C4-2B (cell line): ENCODE data around the gene MATR3.
"Not testable (repeated sequence)": the region's sequence is repeated elsewhere in the genome, so short reads cannot be mapped to it uniquely, and the experiment has no call there.

ENCODE experiments used
- H3K27ac ChIP-seq: fragments of 450-650 bp; 2 replicates; pipeline ENCODE4 v1.5.1; 2017
- CTCF ChIP-seq: fragments of 450-650 bp; conservative IDR thresholded peaks from 2 replicates; pipeline ENCODE4 v1.5.1; 2017; ENCODE audit warnings: mild to moderate bottlenecking
- ZFX ChIP-seq: fragments of 450-650 bp; IDR thresholded peaks from 2 replicates; pipeline ENCODE4 v1.6.1; 2017

MATR3 gene

DNA sequence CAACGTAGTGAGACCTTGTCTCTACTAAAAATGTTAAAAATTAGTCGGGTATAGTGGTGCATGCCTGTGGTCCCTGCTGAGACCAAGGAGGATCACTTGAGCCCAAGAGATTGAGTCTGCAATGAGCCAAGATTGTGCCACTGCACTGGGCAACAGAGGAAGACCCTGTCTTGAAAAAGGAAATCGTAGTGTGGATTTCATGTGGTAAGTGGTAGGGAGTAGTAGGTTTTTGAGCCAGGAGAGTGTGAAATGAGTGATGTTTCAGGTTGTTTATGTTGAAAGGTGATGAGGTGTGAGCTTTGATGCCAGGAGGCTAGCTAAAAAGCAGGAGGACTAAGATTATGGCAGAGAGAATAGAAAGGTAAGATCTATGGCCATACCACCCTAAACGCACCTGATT, 5.9 kb downstream of the MATR3 start:
- no peak overlapping the region for H3K27ac ChIP-seq
- TF ChIP-seq ZFX (no peak), CTCF (no peak)

DNA sequence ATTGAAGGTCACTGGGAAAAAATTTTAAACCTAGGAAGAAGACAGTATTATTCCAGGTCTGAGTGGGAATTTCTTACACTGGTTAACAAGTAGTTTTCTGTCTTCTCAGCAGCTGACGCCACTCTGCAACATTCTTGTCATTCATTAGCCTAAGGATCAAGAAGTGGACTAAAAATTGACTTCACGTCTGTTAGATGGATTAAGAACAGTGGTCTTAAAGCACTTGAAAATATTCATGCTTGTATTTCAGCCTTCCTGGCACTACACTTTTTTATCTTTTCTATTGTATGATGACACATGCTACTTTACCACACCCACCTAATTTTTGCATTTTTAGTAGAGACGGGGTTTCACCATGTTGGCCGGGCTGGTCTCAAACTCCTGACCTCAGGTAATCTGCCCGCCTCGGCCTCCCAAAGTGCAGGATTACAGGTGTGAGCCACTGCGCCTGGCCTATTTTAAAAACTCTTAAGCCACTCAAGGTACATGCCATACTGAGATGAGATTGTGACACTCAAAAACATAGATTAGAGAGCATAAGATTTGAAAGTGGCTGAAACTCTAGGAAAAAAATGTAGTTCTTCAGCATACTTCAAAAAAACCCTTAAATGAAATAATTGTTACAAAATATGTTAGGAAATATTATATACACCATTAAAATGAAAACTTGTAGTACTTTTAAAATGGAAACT, 8.4 kb downstream of the MATR3 start:
- no peak overlapping the region for H3K27ac ChIP-seq
- TF ChIP-seq ZFX (no peak), CTCF (no peak)

- no peak overlapping the region for H3K27ac ChIP-seq
- TF ChIP-seq ZFX (no peak), CTCF (no peak)
Measured at GRCh38 chr5:139304391-139305324, 11.1 kb downstream of the MATR3 start.

DNA sequence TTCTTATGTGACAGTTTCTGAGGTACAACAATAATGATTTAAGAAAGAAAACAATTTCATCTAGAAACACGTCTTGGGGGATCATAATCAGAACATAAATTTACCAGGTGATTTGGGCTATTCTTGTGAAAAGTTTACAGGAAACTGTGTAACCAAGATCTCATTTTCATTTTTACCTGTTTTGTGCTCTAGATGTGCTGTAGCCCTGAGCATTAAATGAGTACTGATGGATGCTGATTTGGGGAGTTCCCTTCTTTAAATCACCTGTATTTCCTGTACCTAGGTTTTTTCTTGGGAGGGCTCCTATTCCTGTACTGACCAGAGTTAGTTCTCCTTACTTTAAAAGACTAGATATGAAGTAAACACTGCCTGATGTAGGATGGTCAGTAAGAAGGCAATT, 12.7 kb downstream of the MATR3 start:
- H3K27ac ChIP-seq: no peak overlapping the region
- TF ChIP-seq ZFX (no peak), CTCF (no peak)

DNA sequence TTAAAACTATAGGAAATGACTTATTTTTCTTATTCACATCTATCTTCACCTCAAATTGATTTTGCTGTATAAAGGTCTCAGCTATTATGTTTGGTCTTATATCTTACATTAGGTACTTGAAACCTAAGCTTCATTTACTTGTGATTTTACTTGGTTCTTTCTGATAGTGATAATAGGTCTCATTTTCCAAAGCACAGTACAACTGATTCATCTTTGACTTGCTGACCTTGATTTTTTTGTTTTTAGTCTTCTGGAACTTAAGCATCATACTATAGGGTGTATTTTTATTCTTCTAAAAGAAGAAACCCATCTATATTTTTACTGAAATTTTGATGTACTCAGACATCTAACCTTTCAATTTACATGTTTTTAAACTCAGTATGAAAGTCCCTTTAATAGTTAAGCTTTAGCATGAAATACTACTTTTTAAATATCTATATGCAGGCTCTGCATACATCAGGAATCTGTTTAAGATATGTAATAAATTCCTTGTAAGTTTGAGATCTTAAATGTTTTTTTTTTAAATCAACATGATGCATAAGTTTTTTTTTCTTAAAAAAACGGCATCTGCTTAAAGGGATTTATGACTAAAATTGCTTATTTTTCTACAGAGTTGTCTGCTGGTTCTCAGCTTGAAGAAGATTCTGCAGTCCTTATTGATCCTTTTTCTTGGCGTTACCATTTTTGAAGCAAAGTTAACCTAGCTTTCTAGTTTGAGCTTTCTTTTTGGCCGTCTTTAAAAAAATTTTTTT, 13.3 kb downstream of the MATR3 start:
- no peak overlapping the region for H3K27ac ChIP-seq
- no peak for TF ChIP-seq ZFX
- no peak for TF ChIP-seq CTCF

DNA sequence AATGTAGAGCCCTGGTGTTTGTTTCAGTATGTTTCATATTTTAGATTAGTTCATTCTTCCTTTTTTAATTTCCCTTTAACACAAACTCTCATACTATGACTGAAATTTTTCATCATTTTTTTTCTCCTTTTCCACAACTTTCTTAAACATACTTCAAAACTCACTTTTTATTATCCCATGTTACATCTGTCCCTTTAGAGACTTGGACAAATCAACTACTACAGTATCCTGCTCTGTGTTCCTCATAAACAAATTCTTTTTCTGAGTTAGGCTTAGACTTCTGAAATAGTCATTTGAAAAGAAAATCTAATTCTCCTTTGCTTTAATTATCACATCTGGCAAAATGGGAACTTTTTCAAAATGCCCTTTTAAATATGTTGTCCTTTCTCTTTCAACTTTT, 15.3 kb downstream of the MATR3 start:
- H3K27ac ChIP-seq: no peak overlapping the region
- no peak for TF ChIP-seq ZFX
- TF ChIP-seq CTCF: no peak

DNA sequence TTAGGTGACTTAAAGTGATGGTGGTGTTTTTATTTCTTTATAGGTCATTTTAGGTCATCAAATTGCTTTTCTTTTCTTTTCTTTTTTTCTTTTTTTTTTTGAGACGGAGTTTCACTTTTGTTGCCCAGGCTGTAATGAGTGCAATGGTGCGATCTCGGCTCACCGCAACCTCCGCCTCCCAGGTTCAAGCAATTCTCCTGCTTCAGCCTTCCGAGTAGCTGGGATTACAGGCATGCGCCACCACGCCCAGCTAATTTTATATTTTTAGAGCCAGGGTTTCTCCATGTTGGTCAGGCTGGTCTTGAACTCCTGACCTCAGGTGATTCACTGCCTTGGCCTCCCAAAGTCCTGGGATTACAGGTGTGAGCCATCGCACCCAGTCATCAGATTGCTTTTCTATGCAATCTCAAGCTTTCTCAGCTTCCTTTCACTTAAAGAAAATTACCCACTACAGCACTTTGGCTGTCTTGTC, 17.2 kb downstream of the MATR3 start:
- not testable (repeated sequence) for H3K27ac ChIP-seq
